HL-60 (cell line): ENCODE results near the gene GPR137.

Source experiments
- DNase-seq, 2 experiments: peaks; one replicate each; pipeline ENCODE4 v3.0.0-alpha.2; 2010 to 2020; ENCODE audit warnings: low read depth in 1 of 2, low spot score in 1 of 2
- H3K27ac ChIP-seq: fragments of 250-450 bp; sonication (Bioruptor Pico); replicated peaks from 2 replicates; pipeline ENCODE4 v1.5.1; 2020; ENCODE audit warnings: mild to moderate bottlenecking, moderate library complexity
- H3K27me3 ChIP-seq: fragments of 250-450 bp; sonication (Bioruptor Pico); 2 replicates; pipeline ENCODE4 v1.5.1; 2021; ENCODE audit warnings: mild to moderate bottlenecking, moderate library complexity; ENCODE audit not compliant: insufficient read depth, poor library complexity, severe bottlenecking
- H3K4me3 ChIP-seq: replicated peaks from 2 replicates; pipeline ENCODE4 v1.5.1; 2011; ENCODE audit warnings: mild to moderate bottlenecking, control low read depth, low read length; ENCODE audit not compliant: insufficient read depth
- GABPA ChIP-seq: IDR thresholded peaks from 2 replicates; pipeline ENCODE4 v1.6.1; 2012; ENCODE audit warnings: low read depth
- POLR2AphosphoS5 ChIP-seq: IDR thresholded peaks from 2 replicates; pipeline ENCODE4 v1.6.1; 2012; ENCODE audit warnings: low read depth
- SPI1 ChIP-seq: IDR thresholded peaks from 2 replicates; pipeline ENCODE4 v1.6.1; 2012; ENCODE audit warnings: low read depth, mild to moderate bottlenecking, borderline replicate concordance
- TF ChIP-seq, protein P1 (sequence below): IDR thresholded peaks from 2 replicates; pipeline ENCODE4 v1.6.1; 2012; ENCODE audit warnings: low read depth; ENCODE audit not compliant: insufficient replicate concordance
- TF ChIP-seq, protein P2 (sequence below): IDR thresholded peaks from one replicate; pipeline ENCODE4 v1.5.1; 2011; ENCODE audit warnings: low read length, control low read depth, inconsistent platforms; ENCODE audit not compliant: insufficient read depth

GPR137 gene

DNA sequence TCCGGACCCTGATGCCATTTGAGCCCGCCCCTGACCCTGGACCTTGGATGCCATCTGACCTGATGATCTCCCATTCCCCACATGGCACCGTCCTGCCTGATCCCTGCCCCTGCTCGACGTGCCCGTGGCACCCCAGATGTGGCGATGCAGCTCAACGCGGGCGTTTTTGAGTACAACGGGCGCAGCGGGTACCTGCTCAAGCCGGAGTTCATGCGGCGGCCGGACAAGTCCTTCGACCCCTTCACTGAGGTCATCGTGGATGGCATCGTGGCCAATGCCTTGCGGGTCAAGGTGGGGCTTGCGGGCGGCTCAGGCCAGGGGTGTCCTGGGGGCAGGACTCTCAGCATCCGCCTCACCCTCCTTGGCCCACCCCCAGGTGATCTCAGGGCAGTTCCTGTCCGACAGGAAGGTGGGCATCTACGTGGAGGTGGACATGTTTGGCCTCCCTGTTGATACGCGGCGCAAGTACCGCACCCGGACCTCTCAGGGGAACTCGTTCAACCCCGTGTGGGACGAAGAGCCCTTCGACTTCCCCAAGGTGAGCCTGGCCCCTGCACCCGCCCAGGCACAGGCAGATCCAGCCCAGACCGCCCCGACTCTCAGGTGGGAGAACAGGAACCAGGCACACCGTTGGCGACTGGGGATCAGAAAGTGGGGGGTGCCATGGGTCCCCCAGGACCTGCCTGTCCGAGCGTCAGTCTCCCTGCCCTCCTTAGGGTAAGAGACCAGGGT, 23.2 kb upstream of the GPR137 start:
- Histone ChIP-seq H3K27ac (no peak overlapping the region), H3K4me3 (no peak overlapping the region), H3K27me3 (no peaks in the 10 kb centered on the region)
- no peak for DNase-seq
- TF ChIP-seq POLR2AphosphoS5 (no peak), SPI1 (no peak)
- TF ChIP-seq, protein P1, sequence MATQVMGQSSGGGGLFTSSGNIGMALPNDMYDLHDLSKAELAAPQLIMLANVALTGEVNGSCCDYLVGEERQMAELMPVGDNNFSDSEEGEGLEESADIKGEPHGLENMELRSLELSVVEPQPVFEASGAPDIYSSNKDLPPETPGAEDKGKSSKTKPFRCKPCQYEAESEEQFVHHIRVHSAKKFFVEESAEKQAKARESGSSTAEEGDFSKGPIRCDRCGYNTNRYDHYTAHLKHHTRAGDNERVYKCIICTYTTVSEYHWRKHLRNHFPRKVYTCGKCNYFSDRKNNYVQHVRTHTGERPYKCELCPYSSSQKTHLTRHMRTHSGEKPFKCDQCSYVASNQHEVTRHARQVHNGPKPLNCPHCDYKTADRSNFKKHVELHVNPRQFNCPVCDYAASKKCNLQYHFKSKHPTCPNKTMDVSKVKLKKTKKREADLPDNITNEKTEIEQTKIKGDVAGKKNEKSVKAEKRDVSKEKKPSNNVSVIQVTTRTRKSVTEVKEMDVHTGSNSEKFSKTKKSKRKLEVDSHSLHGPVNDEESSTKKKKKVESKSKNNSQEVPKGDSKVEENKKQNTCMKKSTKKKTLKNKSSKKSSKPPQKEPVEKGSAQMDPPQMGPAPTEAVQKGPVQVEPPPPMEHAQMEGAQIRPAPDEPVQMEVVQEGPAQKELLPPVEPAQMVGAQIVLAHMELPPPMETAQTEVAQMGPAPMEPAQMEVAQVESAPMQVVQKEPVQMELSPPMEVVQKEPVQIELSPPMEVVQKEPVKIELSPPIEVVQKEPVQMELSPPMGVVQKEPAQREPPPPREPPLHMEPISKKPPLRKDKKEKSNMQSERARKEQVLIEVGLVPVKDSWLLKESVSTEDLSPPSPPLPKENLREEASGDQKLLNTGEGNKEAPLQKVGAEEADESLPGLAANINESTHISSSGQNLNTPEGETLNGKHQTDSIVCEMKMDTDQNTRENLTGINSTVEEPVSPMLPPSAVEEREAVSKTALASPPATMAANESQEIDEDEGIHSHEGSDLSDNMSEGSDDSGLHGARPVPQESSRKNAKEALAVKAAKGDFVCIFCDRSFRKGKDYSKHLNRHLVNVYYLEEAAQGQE, result no peak
- TF ChIP-seq, protein P2, sequence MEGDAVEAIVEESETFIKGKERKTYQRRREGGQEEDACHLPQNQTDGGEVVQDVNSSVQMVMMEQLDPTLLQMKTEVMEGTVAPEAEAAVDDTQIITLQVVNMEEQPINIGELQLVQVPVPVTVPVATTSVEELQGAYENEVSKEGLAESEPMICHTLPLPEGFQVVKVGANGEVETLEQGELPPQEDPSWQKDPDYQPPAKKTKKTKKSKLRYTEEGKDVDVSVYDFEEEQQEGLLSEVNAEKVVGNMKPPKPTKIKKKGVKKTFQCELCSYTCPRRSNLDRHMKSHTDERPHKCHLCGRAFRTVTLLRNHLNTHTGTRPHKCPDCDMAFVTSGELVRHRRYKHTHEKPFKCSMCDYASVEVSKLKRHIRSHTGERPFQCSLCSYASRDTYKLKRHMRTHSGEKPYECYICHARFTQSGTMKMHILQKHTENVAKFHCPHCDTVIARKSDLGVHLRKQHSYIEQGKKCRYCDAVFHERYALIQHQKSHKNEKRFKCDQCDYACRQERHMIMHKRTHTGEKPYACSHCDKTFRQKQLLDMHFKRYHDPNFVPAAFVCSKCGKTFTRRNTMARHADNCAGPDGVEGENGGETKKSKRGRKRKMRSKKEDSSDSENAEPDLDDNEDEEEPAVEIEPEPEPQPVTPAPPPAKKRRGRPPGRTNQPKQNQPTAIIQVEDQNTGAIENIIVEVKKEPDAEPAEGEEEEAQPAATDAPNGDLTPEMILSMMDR, result no peak

DNA sequence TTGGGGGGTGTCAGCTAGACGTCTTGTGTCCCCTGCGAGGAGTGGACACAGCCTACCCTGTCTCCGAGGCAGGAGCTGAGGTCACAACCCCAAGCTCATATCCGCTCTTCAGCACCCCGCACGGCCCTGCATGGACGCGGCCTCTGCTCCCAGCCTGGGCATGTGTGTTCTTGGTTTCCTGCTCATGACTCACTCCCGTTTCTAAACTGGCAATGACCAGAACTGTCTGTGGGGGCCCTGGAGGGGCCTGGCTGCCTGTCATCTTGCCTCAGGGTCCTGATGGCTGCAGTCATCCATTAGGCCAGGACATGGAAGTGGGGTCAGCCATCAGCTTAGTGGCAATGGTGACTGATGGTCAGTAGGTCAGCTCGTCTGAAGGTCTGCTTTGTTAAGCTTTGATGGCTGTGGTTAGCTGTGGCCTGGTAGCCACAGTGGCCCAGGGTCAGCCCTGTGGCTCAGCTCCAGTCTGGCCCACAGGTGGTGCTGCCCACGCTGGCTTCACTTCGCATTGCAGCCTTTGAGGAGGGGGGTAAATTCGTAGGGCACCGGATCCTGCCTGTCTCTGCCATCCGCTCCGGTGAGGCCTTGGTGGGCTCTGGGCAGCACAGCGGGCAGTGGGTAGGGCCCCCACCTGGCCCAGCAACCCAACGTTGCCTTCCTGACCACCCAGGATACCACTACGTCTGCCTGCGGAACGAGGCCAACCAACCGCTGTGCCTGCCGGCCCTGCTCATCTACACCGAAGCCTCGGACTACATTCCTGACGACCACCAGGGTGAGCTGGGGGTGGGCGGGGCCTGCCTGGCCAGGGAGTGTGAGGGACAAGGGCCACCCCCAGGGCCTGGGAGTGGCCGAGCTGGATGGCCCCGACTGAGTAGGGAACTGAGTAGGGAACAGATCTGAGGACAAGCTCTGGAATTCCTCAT, 22.4 kb upstream of the GPR137 start:
- no peak for DNase-seq
- Histone ChIP-seq H3K27ac (no peak overlapping the region), H3K4me3 (no peak overlapping the region), H3K27me3 (no peaks in the 10 kb centered on the region)
- TF ChIP-seq POLR2AphosphoS5, result no peak
- no peak for TF ChIP-seq GABPA
- TF ChIP-seq, protein P2, result no peak
- TF ChIP-seq SPI1, result no peak
- TF ChIP-seq, protein P1, result no peak

DNA sequence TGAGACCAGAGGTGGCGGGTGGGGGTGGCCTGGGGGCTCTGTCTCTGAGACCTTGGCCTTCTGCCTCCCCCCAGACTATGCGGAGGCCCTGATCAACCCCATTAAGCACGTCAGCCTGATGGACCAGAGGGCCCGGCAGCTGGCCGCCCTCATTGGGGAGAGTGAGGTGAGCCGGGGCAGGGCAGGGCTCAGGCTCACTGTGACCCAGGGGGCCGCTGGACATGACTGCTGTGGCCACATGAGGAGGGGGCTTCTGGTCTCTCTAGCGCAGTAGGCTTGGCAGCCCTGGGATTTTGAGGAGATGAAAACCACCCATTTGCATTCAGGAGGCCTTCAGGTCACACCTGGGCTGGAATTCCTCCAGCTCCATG, 21.7 kb upstream of the GPR137 start:
- H3K27me3 ChIP-seq, result no peaks in the 10 kb centered on the region
- TF ChIP-seq SPI1, result no peak
- TF ChIP-seq, protein P2, result no peak
- TF ChIP-seq POLR2AphosphoS5, result no peak
- TF ChIP-seq GABPA, result no peak
- TF ChIP-seq, protein P1, result no peak
- H3K27ac ChIP-seq, result no peak overlapping the region
- no peak overlapping the region for H3K4me3 ChIP-seq
- DNase-seq, result no peak
